HepG2 (cell line): ENCODE data around the gene JMJD6. TPM values are rescaled to one million over a fixed set of nuclear protein-coding genes. Genes with fewer than 3 reads are reported as not detected.

Experiments used
- ARID2 ChIP-seq: sonication (generic); formaldehyde crosslinking; IDR thresholded peaks from 2 replicates; pipeline ENCODE4 v1.8.1; 2022; ENCODE audit warnings: mild to moderate bottlenecking, missing genetic modification reagents, borderline replicate concordance
- DNMT1 ChIP-seq: sonication (generic); formaldehyde crosslinking; IDR thresholded peaks from 2 replicates; pipeline ENCODE4 v1.5.1; 2020; ENCODE audit warnings: mild to moderate bottlenecking, missing genetic modification reagents
- GATAD1 ChIP-seq: IDR thresholded peaks from 2 replicates; pipeline ENCODE4 v1.6.1; 2016; ENCODE audit warnings: missing genetic modification reagents, missing compliant biosample characterization
- GPN1 ChIP-seq: sonication (generic); formaldehyde crosslinking; IDR thresholded peaks from 2 replicates; pipeline ENCODE4 v1.5.1; 2020; ENCODE audit warnings: missing genetic modification reagents, borderline replicate concordance
- HNF4G ChIP-seq, 2 experiments: sonication (generic) in 1 of 2; formaldehyde crosslinking in 1 of 2; IDR thresholded peaks; 2 replicates each; pipeline versions ENCODE4 v1.4.0 to v1.6.1; 2011 to 2020; ENCODE audit warnings: borderline replicate concordance in 2 of 2, low read depth in 2 of 2, mild to moderate bottlenecking in 2 of 2, low read length in 1 of 2, missing genetic modification reagents in 1 of 2, moderate library complexity in 1 of 2
- NCOA1 ChIP-seq: sonication (generic); formaldehyde crosslinking; IDR thresholded peaks from 2 replicates; pipeline ENCODE4 v1.9.0; 2021; ENCODE audit warnings: missing genetic modification reagents
- NFE2 ChIP-seq: sonication (generic); formaldehyde crosslinking; IDR thresholded peaks from 2 replicates; pipeline ENCODE4 v1.4.0; 2020; ENCODE audit warnings: missing genetic modification reagents
- NFKBIZ ChIP-seq: IDR thresholded peaks from 2 replicates; pipeline ENCODE4 v1.6.1; 2018; ENCODE audit warnings: missing genetic modification reagents, missing compliant biosample characterization
- POLR2AphosphoS2 ChIP-seq: IDR thresholded peaks from 2 replicates; pipeline ENCODE4 v1.6.1; 2011; ENCODE audit warnings: low read depth, low read length, improper control_type of control experiment
- RARG ChIP-seq: sonication (generic); formaldehyde crosslinking; IDR thresholded peaks from 2 replicates; pipeline ENCODE4 v1.4.0; 2020; ENCODE audit warnings: low read depth, mild to moderate bottlenecking, missing genetic modification reagents
- SNRNP70 ChIP-seq: fragments of 200-400 bp; formaldehyde crosslinking; IDR thresholded peaks from 2 replicates; pipeline ENCODE4 v1.6.1; 2017; ENCODE audit warnings: mild to moderate bottlenecking, low read depth, low read length, moderate library complexity
- SP5 ChIP-seq: IDR thresholded peaks from 2 replicates; pipeline ENCODE4 v1.6.1; 2016; ENCODE audit warnings: low read depth, borderline replicate concordance
- ZBTB42 ChIP-seq: sonication (generic); formaldehyde crosslinking; IDR thresholded peaks from 2 replicates; pipeline ENCODE4 v1.5.0; 2020; ENCODE audit warnings: mild to moderate bottlenecking, missing genetic modification reagents
- ZFAT ChIP-seq: sonication (generic); formaldehyde crosslinking; conservative IDR thresholded peaks from 2 replicates; pipeline ENCODE4 v1.8.1; 2023; ENCODE audit warnings: missing genetic modification reagents, inconsistent platforms
- ZMYM2 ChIP-seq: sonication (generic); formaldehyde crosslinking; IDR thresholded peaks from 2 replicates; pipeline ENCODE4 v1.8.0; 2022; ENCODE audit warnings: mild to moderate bottlenecking, missing genetic modification reagents
- ZNF12 ChIP-seq: sonication (generic); formaldehyde crosslinking; IDR thresholded peaks from 2 replicates; pipeline ENCODE4 v1.5.0; 2020; ENCODE audit warnings: missing genetic modification reagents
- ZNF30 ChIP-seq: sonication (generic); formaldehyde crosslinking; IDR thresholded peaks from 2 replicates; pipeline ENCODE4 v1.5.0; 2020; ENCODE audit warnings: mild to moderate bottlenecking, missing genetic modification reagents
- ZNF790 ChIP-seq: sonication (generic); formaldehyde crosslinking; IDR thresholded peaks from 2 replicates; pipeline ENCODE4 v1.8.0; 2022; ENCODE audit warnings: missing genetic modification reagents, mild to moderate bottlenecking, borderline replicate concordance
- ZSCAN22 ChIP-seq: sonication (generic); formaldehyde crosslinking; IDR thresholded peaks from 2 replicates; pipeline ENCODE4 v1.4.0; 2020; ENCODE audit warnings: mild to moderate bottlenecking, missing genetic modification reagents
- polyA plus RNA-seq, 8 experiments: library from polyadenylated mRNA; depleted of rRNA in 3 of 8; stranded (reverse) in 7 of 8; unstranded in 1 of 8; fragments of >200 nt; fragmentation: Illumina TruSeq in 4 of 8; extraction: Trizol in 4 of 8; gene quantifications; 2 replicates each; pipeline versions ENCODE4 v1.2.1 to v1.2.3, GENCODE V29; 2011 to 2016; ENCODE audit warnings: low read depth in 4 of 8, missing spikeins in 1 of 8, mixed read lengths in 1 of 8; ENCODE audit not compliant: insufficient read depth in 1 of 8
- total RNA-seq, 5 experiments: library from RNA; depleted of rRNA; stranded (reverse); fragments of >200 nt; fragmentation: Illumina TruSeq; extraction: Trizol; gene quantifications; 2 replicates each; pipeline ENCODE4 v1.2.3, GENCODE V29; 2016; ENCODE audit warnings: low read depth in 1 of 5
- TF ChIP-seq, protein P1 (sequence below): sonication (generic); formaldehyde crosslinking; IDR thresholded peaks from 2 replicates; pipeline ENCODE4 v1.8.1; 2023; ENCODE audit warnings: mild to moderate bottlenecking, missing genetic modification reagents, borderline replicate concordance
- TF ChIP-seq, protein P2 (sequence below): sonication (generic); formaldehyde crosslinking; IDR thresholded peaks from 2 replicates; pipeline ENCODE4 v1.4.0; 2020; ENCODE audit warnings: mild to moderate bottlenecking, missing genetic modification reagents
- TF ChIP-seq, protein P3 (sequence below): sonication (generic); formaldehyde crosslinking; IDR thresholded peaks from 2 replicates; pipeline ENCODE4 v1.8.0; 2022; ENCODE audit warnings: mild to moderate bottlenecking, missing genetic modification reagents, moderate library complexity
- TF ChIP-seq, protein P4 (sequence below): sonication (generic); formaldehyde crosslinking; IDR thresholded peaks from 2 replicates; pipeline ENCODE4 v1.4.0; 2020; ENCODE audit warnings: mild to moderate bottlenecking, low read depth, missing genetic modification reagents

Gene JMJD6
- total and polyA plus RNA-seq, 2 of the 13 experiments (the other 11 are each of a cell fraction or from before 2014, with no cell fraction given) = 33.6 to 41.0 TPM

DNA sequence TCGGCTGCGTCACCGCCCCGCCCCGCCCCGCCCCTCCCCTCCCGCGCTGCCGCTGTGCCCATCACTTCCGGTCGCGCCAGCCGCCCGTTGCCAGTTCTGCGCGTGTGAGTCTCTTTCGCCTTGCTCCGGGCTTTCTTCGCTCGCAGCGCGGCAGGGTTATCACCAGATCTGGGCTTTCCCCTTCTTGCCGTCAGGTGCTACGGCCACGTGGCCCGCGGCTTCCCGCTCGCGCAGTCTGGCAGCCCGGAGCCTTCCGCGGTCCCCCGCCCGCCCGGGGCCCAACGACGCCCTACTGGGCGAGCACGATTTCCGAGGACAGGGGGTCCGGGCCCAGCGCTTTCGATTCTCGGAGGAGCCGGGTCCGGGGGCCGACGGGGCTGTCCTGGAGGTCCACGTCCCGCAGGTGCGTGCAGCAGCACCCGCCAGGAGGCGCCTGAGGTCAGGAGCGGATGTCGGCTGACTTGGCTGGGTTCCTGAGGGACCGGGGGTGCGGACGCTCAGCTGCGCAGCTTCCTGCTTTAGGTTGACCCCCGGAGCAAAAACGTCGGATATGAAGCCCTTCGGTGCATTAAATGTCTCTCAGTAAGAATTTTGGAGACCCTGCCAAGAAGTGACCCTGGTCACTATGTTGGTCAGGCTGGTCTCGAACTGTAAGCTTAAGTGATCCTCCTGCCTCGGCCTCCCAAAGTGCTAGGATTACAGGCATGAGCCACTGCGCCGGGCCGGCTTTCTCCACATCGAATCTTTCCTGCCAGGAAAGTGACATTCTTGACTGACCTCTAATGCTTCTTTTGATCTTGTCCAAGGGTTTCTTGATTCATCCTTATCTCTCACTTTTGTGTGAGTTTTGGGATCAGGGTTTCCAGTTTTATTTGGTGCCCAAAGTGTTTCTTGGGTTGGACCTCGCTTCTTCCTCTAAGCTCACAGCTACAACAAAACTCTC, 641 bp upstream of the JMJD6 start, which contains the start of gene METTL23 (continued):
- TF ChIP-seq DNMT1 (no peak), POLR2AphosphoS2 (0 out of 2 replicates have a peak, but pooled peaks have one; percentile 47), ZMYM2 (CRISPR knock-in tag) (peak; percentile 71; the same call in 1 of the 2 replicates), HNF4G (IDR thresholded peaks at IDR 0.05; ENCODE audit: borderline replicate concordance, low read depth, low read length) (no peak; the same call in 1 of the 2 replicates), HNF4G (CRISPR knock-in tag; IDR thresholded peaks at IDR 0.05; ENCODE audit: borderline replicate concordance, low read depth) (no peak; the same call in 1 of the 2 replicates), NCOA1 (CRISPR knock-in tag) (no peak), GATAD1 (CRISPR knock-in tag) (peak; percentile 82), NFKBIZ (no peak), SP5 (CRISPR knock-in tag) (no peak), ZBTB42 (CRISPR knock-in tag) (peak; percentile 77; the same call in 1 of the 2 replicates), ZNF790 (CRISPR knock-in tag) (0 out of 2 replicates have a peak, but pooled peaks have one; percentile 87), ZNF30 (CRISPR knock-in tag) (0 out of 2 replicates have a peak, but pooled peaks have one; percentile 57), RARG (no peak), NFE2 (CRISPR knock-in tag) (no peak), ARID2 (CRISPR knock-in tag) (no peak), GPN1 (peak; percentile 80; the same call in 1 of the 2 replicates), ZNF12 (CRISPR knock-in tag) (peak; percentile 80), SNRNP70 (no peak), ZFAT (CRISPR knock-in tag) (no peak), ZSCAN22 (CRISPR knock-in tag) (no peak)
- TF ChIP-seq, protein P1, sequence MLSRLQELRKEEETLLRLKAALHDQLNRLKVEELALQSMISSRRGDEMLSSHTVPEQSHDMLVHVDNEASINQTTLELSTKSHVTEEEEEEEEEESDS (CRISPR knock-in tag) = no peak; the same call in none of the 2 replicates
- TF ChIP-seq, protein P2, sequence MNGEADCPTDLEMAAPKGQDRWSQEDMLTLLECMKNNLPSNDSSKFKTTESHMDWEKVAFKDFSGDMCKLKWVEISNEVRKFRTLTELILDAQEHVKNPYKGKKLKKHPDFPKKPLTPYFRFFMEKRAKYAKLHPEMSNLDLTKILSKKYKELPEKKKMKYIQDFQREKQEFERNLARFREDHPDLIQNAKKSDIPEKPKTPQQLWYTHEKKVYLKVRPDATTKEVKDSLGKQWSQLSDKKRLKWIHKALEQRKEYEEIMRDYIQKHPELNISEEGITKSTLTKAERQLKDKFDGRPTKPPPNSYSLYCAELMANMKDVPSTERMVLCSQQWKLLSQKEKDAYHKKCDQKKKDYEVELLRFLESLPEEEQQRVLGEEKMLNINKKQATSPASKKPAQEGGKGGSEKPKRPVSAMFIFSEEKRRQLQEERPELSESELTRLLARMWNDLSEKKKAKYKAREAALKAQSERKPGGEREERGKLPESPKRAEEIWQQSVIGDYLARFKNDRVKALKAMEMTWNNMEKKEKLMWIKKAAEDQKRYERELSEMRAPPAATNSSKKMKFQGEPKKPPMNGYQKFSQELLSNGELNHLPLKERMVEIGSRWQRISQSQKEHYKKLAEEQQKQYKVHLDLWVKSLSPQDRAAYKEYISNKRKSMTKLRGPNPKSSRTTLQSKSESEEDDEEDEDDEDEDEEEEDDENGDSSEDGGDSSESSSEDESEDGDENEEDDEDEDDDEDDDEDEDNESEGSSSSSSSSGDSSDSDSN (CRISPR knock-in tag) = no peak; the same call in 1 of the 2 replicates
- TF ChIP-seq, protein P3, sequence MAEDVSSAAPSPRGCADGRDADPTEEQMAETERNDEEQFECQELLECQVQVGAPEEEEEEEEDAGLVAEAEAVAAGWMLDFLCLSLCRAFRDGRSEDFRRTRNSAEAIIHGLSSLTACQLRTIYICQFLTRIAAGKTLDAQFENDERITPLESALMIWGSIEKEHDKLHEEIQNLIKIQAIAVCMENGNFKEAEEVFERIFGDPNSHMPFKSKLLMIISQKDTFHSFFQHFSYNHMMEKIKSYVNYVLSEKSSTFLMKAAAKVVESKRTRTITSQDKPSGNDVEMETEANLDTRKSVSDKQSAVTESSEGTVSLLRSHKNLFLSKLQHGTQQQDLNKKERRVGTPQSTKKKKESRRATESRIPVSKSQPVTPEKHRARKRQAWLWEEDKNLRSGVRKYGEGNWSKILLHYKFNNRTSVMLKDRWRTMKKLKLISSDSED (CRISPR knock-in tag) = no peak; the same call in 1 of the 2 replicates
- TF ChIP-seq, protein P4, sequence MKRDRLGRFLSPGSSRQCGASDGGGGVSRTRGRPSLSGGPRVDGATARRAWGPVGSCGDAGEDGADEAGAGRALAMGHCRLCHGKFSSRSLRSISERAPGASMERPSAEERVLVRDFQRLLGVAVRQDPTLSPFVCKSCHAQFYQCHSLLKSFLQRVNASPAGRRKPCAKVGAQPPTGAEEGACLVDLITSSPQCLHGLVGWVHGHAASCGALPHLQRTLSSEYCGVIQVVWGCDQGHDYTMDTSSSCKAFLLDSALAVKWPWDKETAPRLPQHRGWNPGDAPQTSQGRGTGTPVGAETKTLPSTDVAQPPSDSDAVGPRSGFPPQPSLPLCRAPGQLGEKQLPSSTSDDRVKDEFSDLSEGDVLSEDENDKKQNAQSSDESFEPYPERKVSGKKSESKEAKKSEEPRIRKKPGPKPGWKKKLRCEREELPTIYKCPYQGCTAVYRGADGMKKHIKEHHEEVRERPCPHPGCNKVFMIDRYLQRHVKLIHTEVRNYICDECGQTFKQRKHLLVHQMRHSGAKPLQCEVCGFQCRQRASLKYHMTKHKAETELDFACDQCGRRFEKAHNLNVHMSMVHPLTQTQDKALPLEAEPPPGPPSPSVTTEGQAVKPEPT = no peak
